LNCAP (cell line): ENCODE data around the gene GSTP1.

Experiments used
- CTCF ChIP-seq: fragments of 450-650 bp; IDR thresholded peaks from 2 replicates; pipeline ENCODE4 v1.5.1; 2017; ENCODE audit warnings: mild to moderate bottlenecking

The GSTP1 gene

GRCh38 chr11:67583247-67584204, at the start of gene GSTP1:
Gene GSTP1 (plus strand): TSS chr11:67583812. CDS start chr11:67583844, 32 bp downstream.
- no peak for TF ChIP-seq CTCF

- no peak for TF ChIP-seq CTCF
These were observed 49.4 kb upstream of the GSTP1 start for GRCh38 chr11:67534070-67534679.

- TF ChIP-seq CTCF: no peak
These were observed 48.1 kb upstream of the GSTP1 start for GRCh38 chr11:67535561-67535960.

GRCh38 chr11:67538306-67538705, 45.3 kb upstream of the GSTP1 start:
- no peak for TF ChIP-seq CTCF

GRCh38 chr11:67538823-67539505, 44.6 kb upstream of the GSTP1 start:
- TF ChIP-seq CTCF: no peak

GRCh38 chr11:67539550-67539949, 44.1 kb upstream of the GSTP1 start:
- no peak for TF ChIP-seq CTCF

- TF ChIP-seq CTCF: no peak
These were observed 42.4 kb upstream of the GSTP1 start for GRCh38 chr11:67541198-67541597.
